ENCODE results near the gene PML. TPM values are rescaled to one million over a fixed set of nuclear protein-coding genes. Genes with fewer than 3 reads are reported as not detected.
A peak's percentile ranks its signal among the peaks of the same experiment; 100 is the strongest.

PML gene
- polyA plus RNA-seq, 1 donor (not counting 4 experiments of a cell fraction or from before 2014, with no cell fraction given) = 20.5 TPM

DNA sequence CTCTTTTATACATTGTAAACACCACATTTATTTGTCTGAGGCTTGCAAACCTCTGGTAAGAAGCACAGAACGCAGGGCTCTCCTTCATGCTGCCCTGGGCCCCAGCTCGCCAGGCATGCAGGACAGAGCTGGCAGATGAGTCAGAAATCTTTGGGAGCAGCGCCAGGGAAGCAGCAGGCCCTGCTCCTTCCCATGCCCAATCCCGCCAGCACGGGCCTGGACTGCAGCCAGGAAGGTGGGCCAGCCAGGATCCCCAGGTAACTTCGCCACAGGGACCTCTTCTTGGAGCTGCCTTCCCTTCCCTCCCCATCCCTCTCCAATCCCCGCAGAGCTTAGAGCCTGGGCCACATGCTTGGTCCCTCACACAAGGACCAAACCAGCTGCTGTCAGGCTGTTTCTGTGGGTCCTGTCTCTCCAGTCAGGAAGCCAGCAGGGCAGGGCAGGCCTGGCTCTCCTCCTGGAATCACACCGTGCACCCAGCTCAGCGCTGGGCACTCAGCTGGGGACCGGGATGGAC, 11.2 kb upstream of the PML start:
- peaks cover 63% of the 10 kb centered on the region for H3K4me1 ChIP-seq (ENCODE audit: control insufficient read depth, extremely low read depth, insufficient read depth, low read length)
- H3K4me2 ChIP-seq (ENCODE audit: control insufficient read depth, extremely low read depth, insufficient read depth, low read depth, low read length) = peak overlapping the region; percentile 63
- H3K27me3 ChIP-seq (ENCODE audit: control insufficient read depth, extremely low read depth, insufficient read depth, low read length) = no peaks in the 10 kb centered on the region
- FAIRE-seq (peak; percentile 83), DNase-seq (ENCODE audit: low read depth, low spot score) (peak; percentile 63)
- peaks cover 0 to 4% of the 10 kb centered on the region in 2 experiments for H3K36me3 ChIP-seq (ENCODE audit: control insufficient read depth in 2 of 2, extremely low read depth in 1 of 2, insufficient read depth in 2 of 2, low read length in 2 of 2)
- H3K9me3 ChIP-seq (ENCODE audit: control insufficient read depth, low read depth, low read length) = no peaks in the 10 kb centered on the region
- H2AFZ ChIP-seq (ENCODE audit: control insufficient read depth, low read length) = no peak overlapping the region
- H3K9me1 ChIP-seq (ENCODE audit: control insufficient read depth, extremely low read depth, insufficient read depth, low read length) = no peaks in the 10 kb centered on the region
- no peaks in the 10 kb centered on the region for H4K20me1 ChIP-seq (ENCODE audit: control insufficient read depth, extremely low read depth, insufficient read depth, low read length)
- peak overlapping the region; percentile 86 for H3K27ac ChIP-seq (ENCODE audit: control insufficient read depth, insufficient read depth, low read length)
- dilution Hi-C loops (cut with MboI; ENCODE audit: extremely low pct_ligation_motif_present, low sequenced_read_pairs) = no loop called here
- TF ChIP-seq EZH2 (IDR thresholded peaks at IDR 0.05; ENCODE audit: low read length) = no peak
- no peak for TF ChIP-seq CTCF (optimal IDR thresholded peaks at IDR 0.05 in 1 of 3, IDR thresholded peaks at IDR 0.05 in 1 of 3, conservative IDR thresholded peaks at IDR 0.05 in 1 of 3; ENCODE audit: extremely low read depth in 1 of 3, insufficient read depth in 2 of 3, low read length in 3 of 3)
- no peaks in the 10 kb centered on the region for H3K79me2 ChIP-seq (ENCODE audit: control insufficient read depth, insufficient read depth, low read length)
- H3K9ac ChIP-seq (ENCODE audit: control insufficient read depth, extremely low read depth, insufficient read depth, low read length) = peak overlapping the region; percentile 72
- no peak overlapping the region for H3K4me3 ChIP-seq (ENCODE audit: control insufficient read depth in 2 of 3, extremely low read depth in 1 of 3, insufficient read depth in 2 of 3, low read depth in 1 of 3, low read length in 3 of 3)

- H3K36me3 ChIP-seq (ENCODE audit: control insufficient read depth in 2 of 2, extremely low read depth in 1 of 2, insufficient read depth in 2 of 2, low read length in 2 of 2) = peaks cover 0 to 4% of the 10 kb centered on the region in 2 experiments
- no peaks in the 10 kb centered on the region for H3K9me1 ChIP-seq (ENCODE audit: control insufficient read depth, extremely low read depth, insufficient read depth, low read length)
- peak overlapping the region; percentile 72 for H3K9ac ChIP-seq (ENCODE audit: control insufficient read depth, extremely low read depth, insufficient read depth, low read length)
- no peaks in the 10 kb centered on the region for H3K9me3 ChIP-seq (ENCODE audit: control insufficient read depth, low read depth, low read length)
- no peaks in the 10 kb centered on the region for H3K27me3 ChIP-seq (ENCODE audit: control insufficient read depth, extremely low read depth, insufficient read depth, low read length)
- no peak overlapping the region for H3K4me3 ChIP-seq (ENCODE audit: control insufficient read depth in 2 of 3, extremely low read depth in 1 of 3, insufficient read depth in 2 of 3, low read depth in 1 of 3, low read length in 3 of 3)
- dilution Hi-C loops (cut with MboI; ENCODE audit: extremely low pct_ligation_motif_present, low sequenced_read_pairs) = no loop called here
- no peaks in the 10 kb centered on the region for H4K20me1 ChIP-seq (ENCODE audit: control insufficient read depth, extremely low read depth, insufficient read depth, low read length)
- TF ChIP-seq EZH2 (IDR thresholded peaks at IDR 0.05; ENCODE audit: low read length) = no peak
- no peak for TF ChIP-seq CTCF (optimal IDR thresholded peaks at IDR 0.05 in 1 of 3, IDR thresholded peaks at IDR 0.05 in 1 of 3, conservative IDR thresholded peaks at IDR 0.05 in 1 of 3; ENCODE audit: extremely low read depth in 1 of 3, insufficient read depth in 2 of 3, low read length in 3 of 3)
- peaks cover 68% of the 10 kb centered on the region for H3K4me1 ChIP-seq (ENCODE audit: control insufficient read depth, extremely low read depth, insufficient read depth, low read length)
- DNase-seq (ENCODE audit: low read depth, low spot score) = no peak
- no peaks in the 10 kb centered on the region for H3K79me2 ChIP-seq (ENCODE audit: control insufficient read depth, insufficient read depth, low read length)
- no peak for FAIRE-seq
- peak overlapping the region; percentile 63 for H3K4me2 ChIP-seq (ENCODE audit: control insufficient read depth, extremely low read depth, insufficient read depth, low read depth, low read length)
- peak overlapping the region; percentile 86 for H3K27ac ChIP-seq (ENCODE audit: control insufficient read depth, insufficient read depth, low read length)
- H2AFZ ChIP-seq (ENCODE audit: control insufficient read depth, low read length) = no peak overlapping the region
These were observed 10.7 kb upstream of the PML start for GRCh38 chr15:73983773-73984172.

Data from keratinocyte (primary cell).